WTC11 (cell line): ENCODE measurements around the gene CORO1C.

Experiments used
- ATF1 ChIP-seq: sonication (generic); formaldehyde crosslinking; IDR thresholded peaks from 2 replicates; pipeline ENCODE4 v1.8.1; 2023; ENCODE audit warnings: mild to moderate bottlenecking, moderate library complexity, missing genetic modification reagents
- NFYB ChIP-seq: sonication (generic); formaldehyde crosslinking; conservative IDR thresholded peaks from 2 replicates; pipeline ENCODE4 v1.8.0; 2022; ENCODE audit warnings: low read depth, missing genetic modification reagents
- RELA ChIP-seq: sonication (generic); formaldehyde crosslinking; IDR thresholded peaks from 2 replicates; pipeline ENCODE4 v1.8.1; 2022; ENCODE audit warnings: missing genetic modification reagents, mild to moderate bottlenecking, borderline replicate concordance
- ZBTB21 ChIP-seq: sonication (generic); formaldehyde crosslinking; IDR thresholded peaks from 2 replicates; pipeline ENCODE4 v1.8.1; 2023; ENCODE audit warnings: mild to moderate bottlenecking, missing genetic modification reagents, borderline replicate concordance
- TF ChIP-seq, protein P1 (sequence below): fragments of 200-600 bp; IDR thresholded peaks from 2 replicates; pipeline ENCODE4 v1.8.0; 2022; ENCODE audit warnings: antibody characterized with exemption
- TF ChIP-seq, protein P2 (sequence below): fragments of 250-450 bp; sonication (Bioruptor Pico); IDR thresholded peaks from 2 replicates; pipeline ENCODE4 v1.8.0; 2021; ENCODE audit warnings: mild to moderate bottlenecking

DNA sequence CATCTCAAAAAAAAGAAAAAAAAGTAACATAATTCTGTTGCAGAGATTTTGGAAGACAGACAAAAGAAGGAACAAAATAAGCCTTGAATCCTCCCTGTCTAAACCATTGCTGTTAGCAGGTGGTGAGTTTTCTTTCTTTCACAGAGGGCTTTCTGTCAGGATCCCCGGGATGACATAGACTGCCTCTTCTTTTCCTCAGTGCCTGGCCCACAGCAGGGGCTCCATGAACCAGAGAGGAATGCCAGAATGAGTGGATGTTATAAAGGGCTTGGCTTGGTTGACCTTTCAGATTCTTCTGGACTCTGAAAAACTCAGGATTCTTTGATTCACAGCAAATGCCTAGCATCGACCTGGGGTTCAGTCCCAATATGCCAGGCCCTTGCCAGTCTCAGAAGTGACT is 45.8 kb upstream of the CORO1C start:
- TF ChIP-seq ATF1 (CRISPR knock-in tag): no peak
- TF ChIP-seq, protein P1, sequence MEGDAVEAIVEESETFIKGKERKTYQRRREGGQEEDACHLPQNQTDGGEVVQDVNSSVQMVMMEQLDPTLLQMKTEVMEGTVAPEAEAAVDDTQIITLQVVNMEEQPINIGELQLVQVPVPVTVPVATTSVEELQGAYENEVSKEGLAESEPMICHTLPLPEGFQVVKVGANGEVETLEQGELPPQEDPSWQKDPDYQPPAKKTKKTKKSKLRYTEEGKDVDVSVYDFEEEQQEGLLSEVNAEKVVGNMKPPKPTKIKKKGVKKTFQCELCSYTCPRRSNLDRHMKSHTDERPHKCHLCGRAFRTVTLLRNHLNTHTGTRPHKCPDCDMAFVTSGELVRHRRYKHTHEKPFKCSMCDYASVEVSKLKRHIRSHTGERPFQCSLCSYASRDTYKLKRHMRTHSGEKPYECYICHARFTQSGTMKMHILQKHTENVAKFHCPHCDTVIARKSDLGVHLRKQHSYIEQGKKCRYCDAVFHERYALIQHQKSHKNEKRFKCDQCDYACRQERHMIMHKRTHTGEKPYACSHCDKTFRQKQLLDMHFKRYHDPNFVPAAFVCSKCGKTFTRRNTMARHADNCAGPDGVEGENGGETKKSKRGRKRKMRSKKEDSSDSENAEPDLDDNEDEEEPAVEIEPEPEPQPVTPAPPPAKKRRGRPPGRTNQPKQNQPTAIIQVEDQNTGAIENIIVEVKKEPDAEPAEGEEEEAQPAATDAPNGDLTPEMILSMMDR: no peak
- TF ChIP-seq NFYB (CRISPR knock-in tag): no peak
- no peak for TF ChIP-seq RELA (CRISPR knock-in tag)
- TF ChIP-seq ZBTB21 (CRISPR knock-in tag): no peak
- TF ChIP-seq, protein P2, sequence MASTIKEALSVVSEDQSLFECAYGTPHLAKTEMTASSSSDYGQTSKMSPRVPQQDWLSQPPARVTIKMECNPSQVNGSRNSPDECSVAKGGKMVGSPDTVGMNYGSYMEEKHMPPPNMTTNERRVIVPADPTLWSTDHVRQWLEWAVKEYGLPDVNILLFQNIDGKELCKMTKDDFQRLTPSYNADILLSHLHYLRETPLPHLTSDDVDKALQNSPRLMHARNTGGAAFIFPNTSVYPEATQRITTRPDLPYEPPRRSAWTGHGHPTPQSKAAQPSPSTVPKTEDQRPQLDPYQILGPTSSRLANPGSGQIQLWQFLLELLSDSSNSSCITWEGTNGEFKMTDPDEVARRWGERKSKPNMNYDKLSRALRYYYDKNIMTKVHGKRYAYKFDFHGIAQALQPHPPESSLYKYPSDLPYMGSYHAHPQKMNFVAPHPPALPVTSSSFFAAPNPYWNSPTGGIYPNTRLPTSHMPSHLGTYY (CRISPR knock-in tag): no peak
